PC-3 (cell line): ENCODE results near the gene TMEM86A. TPM values are rescaled to one million over a fixed set of nuclear protein-coding genes. Genes with fewer than 3 reads are reported as not detected.

Experiments
- ATAC-seq: fragments of 200-7000 bp; cut with Tn5 transposase; 2 replicates; pipeline ENCODE4 v1.9.1; 2020; ENCODE audit warnings: mild to moderate bottlenecking, moderate library complexity
- BruUV-seq: library from RNA; stranded (reverse); fragments of 400-500 nt; replicated peaks from 2 replicates; lab custom pipeline; 2021; lab: Mats Ljungman, UMichigan
- CTCF ChIA-PET: fragments of 300-600 bp; sonication (Branson Sonifier 250); formaldehyde crosslinking; loops from one replicate; lab custom pipeline; 2022; ENCODE audit warnings: antibody characterized with exemption; lab: Charles Lee
- POLR2A ChIA-PET: fragments of 300-600 bp; sonication (Branson Sonifier 250); formaldehyde crosslinking; loops from one replicate; lab custom pipeline; 2022; ENCODE audit warnings: antibody characterized with exemption; ENCODE audit not compliant: unreplicated experiment; lab: Charles Lee
- DNase-seq: peaks from one replicate; pipeline ENCODE4 v3.0.0-alpha.2; 2015
- H2AFZ ChIP-seq: fragments of 300-600 bp; sonication (generic); 2 replicates; pipeline ENCODE4 v1.6.0; 2016; ENCODE audit warnings: antibody characterized with exemption, low read length
- H3F3A ChIP-seq: fragments of 300-600 bp; sonication (generic); one replicate; pipeline ENCODE4 v1.6.0; 2017; ENCODE audit warnings: antibody characterized with exemption, low read length, control low read depth, mild to moderate bottlenecking; ENCODE audit not compliant: unreplicated experiment
- H3K27ac ChIP-seq: fragments of 300-600 bp; sonication (generic); 2 replicates; pipeline ENCODE4 v1.5.1; 2016; ENCODE audit warnings: mild to moderate bottlenecking, low read length
- H3K27me3 ChIP-seq: fragments of 300-600 bp; sonication (generic); 2 replicates; pipeline ENCODE4 v1.6.1; 2016; ENCODE audit warnings: low read length, mixed read lengths
- H3K36me3 ChIP-seq: fragments of 300-600 bp; sonication (generic); 2 replicates; pipeline ENCODE4 v1.6.1; 2016; ENCODE audit warnings: low read depth, mixed run types, low read length, mixed read lengths
- H3K4me1 ChIP-seq: fragments of 300-600 bp; sonication (generic); 2 replicates; pipeline ENCODE4 v1.5.1; 2016; ENCODE audit warnings: low read length; ENCODE audit not compliant: insufficient read depth
- H3K4me2 ChIP-seq: fragments of 300-600 bp; sonication (generic); 2 replicates; pipeline ENCODE4 v1.6.0; 2016; ENCODE audit warnings: low read length
- H3K4me3 ChIP-seq: fragments of 300-600 bp; sonication (generic); 2 replicates; pipeline ENCODE4 v1.5.1; 2016; ENCODE audit warnings: mild to moderate bottlenecking, low read length, mixed read lengths
- H3K79me2 ChIP-seq: fragments of 300-600 bp; sonication (generic); 2 replicates; pipeline ENCODE4 v1.6.1; 2017; ENCODE audit warnings: low read length, mixed read lengths
- H3K9ac ChIP-seq: fragments of 300-600 bp; sonication (generic); 2 replicates; pipeline ENCODE4 v1.6.0; 2016; ENCODE audit warnings: mild to moderate bottlenecking, low read length
- H3K9me2 ChIP-seq: fragments of 300-600 bp; sonication (generic); replicated peaks from 2 replicates; pipeline ENCODE4 v1.6.1; 2016; ENCODE audit warnings: mixed run types, low read length, mixed read lengths
- H3K9me3 ChIP-seq: fragments of 300-600 bp; sonication (generic); 2 replicates; pipeline ENCODE4 v1.6.1; 2016; ENCODE audit warnings: low read length, mixed read lengths
- H4K20me1 ChIP-seq: fragments of 300-600 bp; sonication (generic); 2 replicates; pipeline ENCODE4 v1.6.1; 2016; ENCODE audit warnings: low read length, mixed read lengths
- CTCF ChIP-seq: fragments of 300-600 bp; sonication (generic); conservative IDR thresholded peaks from 2 replicates; pipeline ENCODE4 v1.5.1; 2017; ENCODE audit warnings: antibody characterized with exemption, low read depth, mild to moderate bottlenecking, low read length
- EZH2 ChIP-seq: fragments of 300-600 bp; sonication (generic); IDR thresholded peaks from one replicate; pipeline ENCODE4 v1.6.1; 2017; ENCODE audit warnings: antibody characterized with exemption, mild to moderate bottlenecking, low read length; ENCODE audit not compliant: unreplicated experiment
- EZH2phosphoT487 ChIP-seq: fragments of 300-600 bp; sonication (generic); IDR thresholded peaks from 2 replicates; pipeline ENCODE4 v1.6.1; 2018; ENCODE audit warnings: mild to moderate bottlenecking, antibody characterized with exemption, low read length, borderline replicate concordance
- intact Hi-C: fragments of 100-400 bp; cut with micrococcal nuclease; formaldehyde crosslinking; loops from 2 replicates; pipeline ENCODE4 v1.9.0; 2023
- total RNA-seq: library from RNA; depleted of rRNA; stranded (reverse); fragments of >200 nt; gene quantifications from 2 replicates; pipeline ENCODE4 v1.2.3, GENCODE V29; 2014

TMEM86A gene
- total RNA-seq, 1 experiment from 2014 or later = 1.6 TPM

DNA sequence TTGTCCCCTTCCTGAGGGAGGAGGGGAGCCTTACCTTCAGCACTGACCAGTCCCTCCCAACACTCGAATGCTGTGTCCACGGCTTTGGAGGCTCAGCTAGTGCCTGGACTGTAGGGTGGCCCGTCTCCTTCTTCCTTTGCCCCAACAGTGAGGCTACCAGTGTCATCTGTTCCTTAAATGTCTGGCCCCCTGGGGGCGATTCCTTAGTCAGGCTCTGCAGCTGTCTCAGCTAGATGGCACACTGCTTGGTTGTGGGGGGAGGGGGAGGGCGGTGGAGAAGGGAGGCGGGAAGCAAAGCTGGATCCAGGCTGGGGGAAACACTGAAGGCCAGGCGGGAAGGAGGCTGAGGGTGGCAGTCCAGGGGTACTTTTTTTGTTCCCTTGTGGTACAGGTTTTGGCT is 27.5 kb downstream of the TMEM86A start, which contains the start of gene IGSF22:
Gene IGSF22 (minus strand): TSS at position 149 of the 400 bp plus-strand sequence. CDS start 1,952 bp downstream, outside the sequence.
- H3K9ac ChIP-seq = no peak within 1 kb of the TSS
- no peaks in the 10 kb centered on the region for H3K4me1 ChIP-seq
- ATAC-seq (no peak), DNase-seq (no peak)
- CTCF ChIA-PET = no interaction called here
- POLR2A ChIA-PET = no interaction called here
- BruUV-seq = no TSS peak
- H3K27ac ChIP-seq = no peak within 1 kb of the TSS
- no peak within 1 kb of the TSS for H2AFZ ChIP-seq
- H3F3A ChIP-seq = no peaks in the 10 kb centered on the region
- H3K4me3 ChIP-seq = no peak within 1 kb of the TSS
- no peak within 1 kb of the TSS for H3K4me2 ChIP-seq
- TF ChIP-seq EZH2phosphoT487 (no peak), EZH2 (no peak), CTCF (no peak)
- no peaks in the 10 kb centered on the region for H4K20me1 ChIP-seq
- no peaks in the 10 kb centered on the region for H3K79me2 ChIP-seq
- no peaks in the 10 kb centered on the region for H3K9me3 ChIP-seq
- no peaks in the 10 kb centered on the region for H3K36me3 ChIP-seq
- H3K27me3 ChIP-seq = no peaks in the 10 kb centered on the region
- intact Hi-C loops = no loop called here
- H3K9me2 ChIP-seq = no peaks in the 10 kb centered on the region

DNA sequence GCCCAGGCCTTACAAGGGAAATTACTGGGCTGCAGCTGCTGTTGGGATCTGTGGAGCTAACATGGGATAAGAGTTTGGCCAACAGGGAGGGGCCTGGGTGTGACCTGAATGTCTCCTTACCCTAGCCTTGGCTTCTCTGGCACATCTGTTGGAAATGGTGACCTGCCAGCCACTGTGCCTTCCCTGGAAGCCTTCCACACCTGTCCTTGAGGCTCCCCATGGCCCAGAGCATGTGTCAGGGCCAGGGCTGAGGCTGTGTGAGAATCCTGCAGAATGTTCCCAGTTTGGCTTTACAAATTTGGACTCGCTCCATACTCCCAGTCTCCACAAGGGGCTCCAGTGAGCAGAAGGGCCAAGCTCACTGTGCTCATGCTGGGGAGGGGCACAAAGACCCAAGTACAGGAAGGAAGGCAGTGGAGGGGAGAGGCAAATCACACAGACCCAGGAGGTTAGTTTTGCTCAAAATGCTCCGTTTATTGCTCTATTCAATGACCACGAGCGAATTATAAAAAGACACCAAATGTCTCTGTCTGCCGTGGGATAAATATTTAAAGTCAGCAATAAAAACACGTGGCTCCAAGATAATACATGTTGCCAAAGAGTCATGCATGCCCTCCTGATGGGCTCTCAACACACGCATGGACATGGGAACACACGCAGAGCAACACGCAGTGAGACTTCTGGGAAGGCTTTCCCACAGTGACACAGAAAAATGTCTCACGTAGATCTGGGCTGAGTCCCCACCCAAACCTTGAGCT is 29.1 kb downstream of the TMEM86A start:
- no peak overlapping the region for H3K4me2 ChIP-seq
- ATAC-seq (peak; percentile 37), DNase-seq (peak; percentile 63)
- no peak overlapping the region for H3K27ac ChIP-seq
- H3K4me1 ChIP-seq = no peaks in the 10 kb centered on the region; the same call in 1 of the 2 replicates
- H3K9me2 ChIP-seq = no peaks in the 10 kb centered on the region
- BruUV-seq = no TSS peak
- no peak overlapping the region for H3K9ac ChIP-seq
- no peaks in the 10 kb centered on the region for H3K9me3 ChIP-seq
- H2AFZ ChIP-seq = 0 out of 2 replicates have a peak overlapping the region, but pooled peaks have one; percentile 27
- H4K20me1 ChIP-seq = no peaks in the 10 kb centered on the region
- intact Hi-C loops = no loop called here
- H3K36me3 ChIP-seq = no peaks in the 10 kb centered on the region
- H3K27me3 ChIP-seq = no peaks in the 10 kb centered on the region
- CTCF ChIA-PET = interaction anchor here (0.6 kb wide), 2 partner anchors 52 to 76 kb away, joined by 5 to 12 read pairs; no protein-coding TSS in a partner anchor
- no peak for TF ChIP-seq EZH2
- peak; percentile 77 for TF ChIP-seq CTCF
- POLR2A ChIA-PET = no interaction called here
- no peaks in the 10 kb centered on the region for H3K79me2 ChIP-seq
- no peak overlapping the region for H3K4me3 ChIP-seq
- no peaks in the 10 kb centered on the region for H3F3A ChIP-seq

GRCh38 chr11:18728658-18729057 is 30.1 kb downstream of the TMEM86A start:
- Histone ChIP-seq H3K4me3 (no peak overlapping the region), H3K36me3 (no peaks in the 10 kb centered on the region), H4K20me1 (no peaks in the 10 kb centered on the region), H3K27ac (no peak overlapping the region), H3F3A (no peaks in the 10 kb centered on the region), H3K27me3 (no peaks in the 10 kb centered on the region), H3K4me2 (no peak overlapping the region), H3K9me3 (no peaks in the 10 kb centered on the region), H2AFZ (no peak overlapping the region), H3K9ac (no peak overlapping the region), H3K4me1 (no peaks in the 10 kb centered on the region; the same call in 1 of the 2 replicates), H3K79me2 (no peaks in the 10 kb centered on the region), H3K9me2 (no peaks in the 10 kb centered on the region)
- ChIA-PET POLR2A (no interaction called here), CTCF (interaction anchor here (0.7 kb wide), 1 partner anchor 30 kb away, joined by 4 read pairs; no protein-coding TSS in a partner anchor)
- no TSS peak for BruUV-seq
- ATAC-seq = no peak
- intact Hi-C loops = no loop called here
- DNase-seq = no peak
- TF ChIP-seq EZH2 (no peak), EZH2phosphoT487 (no peak), CTCF (no peak)
